GM12878 (cell line): ENCODE data around the gene CFAP52. TPM values are rescaled to one million over a fixed set of nuclear protein-coding genes. Genes with fewer than 3 reads are reported as not detected.

Source experiments
- ATAC-seq: fragments of 200-7000 bp; cut with Tn5 transposase; 3 replicates; pipeline ENCODE4 v1.9.1; 2020; ENCODE audit warnings: mild to moderate bottlenecking, moderate library complexity
- BruUV-seq: library from RNA; stranded (reverse); fragments of 400-500 nt; replicated peaks from 2 replicates; lab custom pipeline; 2021; lab: Mats Ljungman, UMichigan
- CTCF ChIA-PET: fragments of 300-600 bp; sonication (Branson Sonifier 250); formaldehyde crosslinking; extraction: SDS; loops from one replicate; lab custom pipeline; 2021; ENCODE audit warnings: inconsistent platforms; lab: Yijun Ruan, JAX
- POLR2A ChIA-PET: fragments of 350-600 bp; formaldehyde crosslinking; extraction: SDS; loops from one replicate; lab custom pipeline; 2021; ENCODE audit warnings: inconsistent platforms; lab: Charles Lee
- RAD21 ChIA-PET: fragments of 300-600 bp; sonication (Branson Sonifier 250); formaldehyde crosslinking; loops from one replicate; lab custom pipeline; 2023; ENCODE audit warnings: antibody characterized with exemption; ENCODE audit not compliant: unreplicated experiment; lab: Charles Lee
- SMC1A ChIA-PET: fragments of 300-600 bp; sonication (Branson Sonifier 250); formaldehyde crosslinking; loops from one replicate; lab custom pipeline; 2023; ENCODE audit not compliant: unreplicated experiment, uncharacterized antibody; lab: Charles Lee
- DNase-seq: peaks from one replicate; pipeline ENCODE4 v3.0.0-alpha.2; 2011; ENCODE audit warnings: low read depth, low spot score
- FAIRE-seq: peaks from 3 replicates; lab custom pipeline; 2011; peaks lifted over from hg19 to GRCh38; lab: Jason Lieb, UNC
- H2AFZ ChIP-seq: 2 replicates; pipeline ENCODE4 v1.6.0; 2011; ENCODE audit warnings: low read depth, low read length, control low read depth; ENCODE audit not compliant: control insufficient read depth
- H3K27ac ChIP-seq: 2 replicates; pipeline ENCODE4 v1.5.1; 2011; ENCODE audit warnings: control low read depth; ENCODE audit not compliant: control insufficient read depth, insufficient read depth
- H3K27me3 ChIP-seq, 2 experiments: replicated peaks in 1 of 2; 2 replicates each; pipeline versions ENCODE4 v1.6.0 to v1.6.1; 2011; ENCODE audit warnings: low read length in 1 of 2; ENCODE audit not compliant: control insufficient read depth in 2 of 2, insufficient read depth in 2 of 2
- H3K36me3 ChIP-seq, 2 experiments: 2 replicates each; pipeline ENCODE4 v1.5.1; 2011; ENCODE audit warnings: low read length in 1 of 2; ENCODE audit not compliant: control insufficient read depth in 2 of 2, insufficient read depth in 2 of 2
- H3K4me1 ChIP-seq: 2 replicates; pipeline ENCODE4 v1.6.1; 2011; ENCODE audit warnings: mild to moderate bottlenecking, low read length, moderate library complexity, mixed read lengths; ENCODE audit not compliant: control insufficient read depth, insufficient read depth
- H3K4me2 ChIP-seq: 2 replicates; pipeline ENCODE4 v1.6.0; 2011; ENCODE audit warnings: control low read depth; ENCODE audit not compliant: control insufficient read depth, insufficient read depth
- H3K4me3 ChIP-seq: fragments of 200-600 bp; sonication (generic); 2 replicates; pipeline ENCODE4 v1.5.1; 2016
- H3K79me2 ChIP-seq: 2 replicates; pipeline ENCODE4 v1.6.0; 2011; ENCODE audit warnings: low read length; ENCODE audit not compliant: control insufficient read depth, insufficient read depth
- H3K9ac ChIP-seq: 2 replicates; pipeline ENCODE4 v1.8.0; 2011; ENCODE audit warnings: low read length, control low read depth, mixed read lengths; ENCODE audit not compliant: control insufficient read depth, insufficient read depth
- H3K9me3 ChIP-seq: replicated peaks from 3 replicates; pipeline ENCODE4 v1.5.1; 2011; ENCODE audit warnings: mild to moderate bottlenecking, low read length; ENCODE audit not compliant: control insufficient read depth, insufficient read depth
- H4K20me1 ChIP-seq: 2 replicates; pipeline ENCODE4 v1.6.0; 2011; ENCODE audit not compliant: control insufficient read depth, insufficient read depth
- CBX5 ChIP-seq: sonication (generic); IDR thresholded peaks from 2 replicates; pipeline ENCODE4 v1.6.1; 2016; ENCODE audit warnings: low read depth, moderate library complexity, mild to moderate bottlenecking, inconsistent platforms
- CEBPB ChIP-seq, 2 experiments: fragments of 150-350 bp in 1 of 2; IDR thresholded peaks; 2 replicates each; pipeline ENCODE4 v1.6.1; 2012 to 2014; ENCODE audit warnings: low read depth in 2 of 2, low read length in 2 of 2, borderline replicate concordance in 1 of 2, inconsistent platforms in 1 of 2
- EED ChIP-seq: sonication (generic); IDR thresholded peaks from 2 replicates; pipeline ENCODE4 v1.6.1; 2016; ENCODE audit warnings: antibody characterized with exemption, low read depth
- ESRRA ChIP-seq: IDR thresholded peaks from 2 replicates; pipeline ENCODE4 v1.6.1; 2012; ENCODE audit warnings: mild to moderate bottlenecking, low read length, improper control_type of control experiment
- FOXK2 ChIP-seq: fragments of 450-650 bp; IDR thresholded peaks from 2 replicates; pipeline ENCODE4 v1.6.1; 2017; ENCODE audit warnings: mild to moderate bottlenecking, moderate library complexity
- HSF1 ChIP-seq: fragments of 150-350 bp; IDR thresholded peaks from 2 replicates; pipeline ENCODE4 v1.6.1; 2014; ENCODE audit warnings: mild to moderate bottlenecking, low read depth, low read length
- NRF1 ChIP-seq: conservative IDR thresholded peaks from 2 replicates; pipeline ENCODE4 v1.6.1; 2011; ENCODE audit warnings: mild to moderate bottlenecking, low read depth, low read length, improper control_type of control experiment
- RBBP5 ChIP-seq: fragments of 200-600 bp; sonication (generic); conservative IDR thresholded peaks from 2 replicates; pipeline ENCODE4 v1.6.1; 2016
- YY1 ChIP-seq: IDR thresholded peaks from 2 replicates; pipeline ENCODE4 v1.6.1; 2011; ENCODE audit warnings: low read depth, mild to moderate bottlenecking, low read length
- ZNF207 ChIP-seq: fragments of 450-650 bp; IDR thresholded peaks from 2 replicates; pipeline ENCODE4 v1.6.1; 2014; ENCODE audit warnings: antibody characterized with exemption, mild to moderate bottlenecking, borderline replicate concordance
- WGBS: methylation state at CpG from one replicate; pipeline ENCODE4 v1.1.6; 2016; ENCODE audit warnings: low lambda C conversion rate; ENCODE audit not compliant: insufficient replicate concordance, insufficient coverage; ENCODE audit errors: missing lambda C conversion rate; 5-methylcytosine and 5-hydroxymethylcytosine counted together
- in situ Hi-C: fragments of 300-500 bp; cut with MboI; formaldehyde crosslinking; loops from 9 replicates; pipeline ENCODE4 v1.14.3; 2018; ENCODE audit warnings: mixed read lengths
- intact Hi-C: fragments of 100-400 bp; cut with micrococcal nuclease; formaldehyde crosslinking; loops from one replicate; pipeline ENCODE4 v1.14.2; 2022; ENCODE audit not compliant: unreplicated experiment
- polyA plus RNA-seq, 11 experiments: library from polyadenylated mRNA; depleted of rRNA in 4 of 11; unstranded in 6 of 11; stranded (reverse) in 5 of 11; fragments of >200 nt; fragmentation: Nextera tagmentation in 4 of 11; fragmentation: Illumina TruSeq in 1 of 11; extraction: Ambion mirVana in 4 of 11; extraction: Trizol in 1 of 11; gene quantifications; 1 replicate in 1 of 11; 2 replicates in 10 of 11; pipeline versions ENCODE4 v1.2.1 to v1.2.3, GENCODE V29; 2011 to 2016; ENCODE audit warnings: inconsistent platforms in 2 of 11, missing spikeins in 2 of 11, low read depth in 1 of 11
- total RNA-seq, 4 experiments: library from RNA; depleted of rRNA in 3 of 4; stranded (reverse); fragments of >200 nt in 3 of 4; fragmentation: Illumina TruSeq in 1 of 4; extraction: Trizol in 1 of 4; gene quantifications; 2 replicates each; pipeline versions ENCODE4 v1.2.1 to v1.2.3, GENCODE V29; 2013 to 2021

The CFAP52 gene
- total and polyA plus RNA-seq, 10 of the 15 experiments (the other 5 are each of a cell fraction or from before 2014, with no cell fraction given) = 0.05 to 0.14 TPM; not detected in 8

- ChIA-PET CTCF (no interaction called here), SMC1A (no interaction called here), POLR2A (no interaction called here), RAD21 (no interaction called here)
- Histone ChIP-seq H4K20me1 (no peaks in the 10 kb centered on the region), H3K4me1 (no peaks in the 10 kb centered on the region), H3K9ac (no peak overlapping the region), H3K27ac (no peak overlapping the region), H3K9me3 (no peaks in the 10 kb centered on the region), H3K27me3 (no peaks in the 10 kb centered on the region), H3K4me2 (no peak overlapping the region), H2AFZ (no peak overlapping the region), H3K4me3 (no peak overlapping the region), H3K36me3 (no peaks in the 10 kb centered on the region), H3K79me2 (no peaks in the 10 kb centered on the region)
- intact Hi-C loops (no loop called here), in situ Hi-C loops (no loop called here)
- ATAC-seq (no peak), DNase-seq (no peak), FAIRE-seq (no peak)
- TF ChIP-seq EED (no peak), ZNF207 (no peak), ESRRA (no peak), RBBP5 (no peak), YY1 (no peak), FOXK2 (no peak), CBX5 (no peak), NRF1 (no peak), CEBPB (IDR thresholded peaks at IDR 0.05; ENCODE audit: borderline replicate concordance in 1 of 2, low read depth in 2 of 2, low read length in 2 of 2) (no peak), HSF1 (no peak)
- 22% methylated on average over 6 of the region's 6 CpGs for WGBS
- no TSS peak for BruUV-seq
Observed at GRCh38 chr17:9669551-9670008, 93.1 kb downstream of the CFAP52 start.
